GM10266 (cell line): ENCODE measurements around the gene LIX1L.

Experiments
- DNase-seq: peaks from one replicate; pipeline ENCODE4 v3.0.0; 2012; ENCODE audit errors: extremely low spot score
- TF ChIP-seq, protein P1 (sequence below): IDR thresholded peaks from 2 replicates; pipeline ENCODE4 v1.5.1; 2012; ENCODE audit warnings: mild to moderate bottlenecking, low read depth; ENCODE audit not compliant: control insufficient read depth, insufficient read depth; ENCODE audit errors: missing control alignments

LIX1L gene

GRCh38 chr1:145978854-145979745 lies 21.3 kb upstream of the LIX1L start:
- TF ChIP-seq, protein P1, sequence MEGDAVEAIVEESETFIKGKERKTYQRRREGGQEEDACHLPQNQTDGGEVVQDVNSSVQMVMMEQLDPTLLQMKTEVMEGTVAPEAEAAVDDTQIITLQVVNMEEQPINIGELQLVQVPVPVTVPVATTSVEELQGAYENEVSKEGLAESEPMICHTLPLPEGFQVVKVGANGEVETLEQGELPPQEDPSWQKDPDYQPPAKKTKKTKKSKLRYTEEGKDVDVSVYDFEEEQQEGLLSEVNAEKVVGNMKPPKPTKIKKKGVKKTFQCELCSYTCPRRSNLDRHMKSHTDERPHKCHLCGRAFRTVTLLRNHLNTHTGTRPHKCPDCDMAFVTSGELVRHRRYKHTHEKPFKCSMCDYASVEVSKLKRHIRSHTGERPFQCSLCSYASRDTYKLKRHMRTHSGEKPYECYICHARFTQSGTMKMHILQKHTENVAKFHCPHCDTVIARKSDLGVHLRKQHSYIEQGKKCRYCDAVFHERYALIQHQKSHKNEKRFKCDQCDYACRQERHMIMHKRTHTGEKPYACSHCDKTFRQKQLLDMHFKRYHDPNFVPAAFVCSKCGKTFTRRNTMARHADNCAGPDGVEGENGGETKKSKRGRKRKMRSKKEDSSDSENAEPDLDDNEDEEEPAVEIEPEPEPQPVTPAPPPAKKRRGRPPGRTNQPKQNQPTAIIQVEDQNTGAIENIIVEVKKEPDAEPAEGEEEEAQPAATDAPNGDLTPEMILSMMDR = peak; percentile 52
- peak; percentile 88 for DNase-seq

DNA sequence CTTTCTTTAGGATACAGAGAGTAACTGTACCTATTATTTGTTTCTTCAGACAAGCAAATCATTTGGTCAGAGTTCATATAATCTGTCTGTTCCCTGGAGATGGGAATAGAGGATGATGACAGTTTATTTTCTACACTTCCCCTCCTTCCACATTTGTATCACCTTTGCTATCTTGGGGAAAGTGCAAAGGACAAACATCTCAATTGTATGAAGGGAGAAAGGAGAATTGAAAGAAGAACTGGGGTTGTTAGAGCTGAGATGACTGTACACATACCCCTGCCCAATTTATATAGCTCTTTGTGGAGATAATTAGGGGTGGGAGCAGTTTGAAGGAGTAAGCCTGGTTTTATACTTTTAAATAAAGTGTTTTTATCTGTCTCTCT lies 20.6 kb upstream of the LIX1L start:
- TF ChIP-seq, protein P1 = no peak
- DNase-seq = no peak

- TF ChIP-seq, protein P1 = peak; percentile 83
- peak; percentile 82 for DNase-seq
These were observed 20.0 kb upstream of the LIX1L start for GRCh38 chr1:145977486-145978470.

- TF ChIP-seq, protein P1 = no peak
- DNase-seq = no peak
These were observed 19.2 kb upstream of the LIX1L start for GRCh38 chr1:145977016-145977415.

- DNase-seq = no peak
- TF ChIP-seq, protein P1 = no peak
These were observed 17.4 kb upstream of the LIX1L start for GRCh38 chr1:145975216-145975615.

- no peak for DNase-seq
- TF ChIP-seq, protein P1 = no peak
These were observed 16.9 kb upstream of the LIX1L start for GRCh38 chr1:145974721-145975120.
